Activated CD4-positive, alpha-beta T cell treated with anti-CD3 and anti-CD28 coated beads, Interleukin-10, Interleukin-2, amounts not matched to agents 100 ng/mL and 50 ng/mL, durations not matched to agents 16 hours and 8 hours (primary cell): Measurements from ENCODE around the gene ITIH3.
A peak's percentile ranks its signal among the peaks of the same experiment; 100 is the strongest.

Experiments used
- DNase-seq: peaks from one replicate; pipeline ENCODE4 v3.0.0-alpha.2; 2020

ITIH3 gene

DNA sequence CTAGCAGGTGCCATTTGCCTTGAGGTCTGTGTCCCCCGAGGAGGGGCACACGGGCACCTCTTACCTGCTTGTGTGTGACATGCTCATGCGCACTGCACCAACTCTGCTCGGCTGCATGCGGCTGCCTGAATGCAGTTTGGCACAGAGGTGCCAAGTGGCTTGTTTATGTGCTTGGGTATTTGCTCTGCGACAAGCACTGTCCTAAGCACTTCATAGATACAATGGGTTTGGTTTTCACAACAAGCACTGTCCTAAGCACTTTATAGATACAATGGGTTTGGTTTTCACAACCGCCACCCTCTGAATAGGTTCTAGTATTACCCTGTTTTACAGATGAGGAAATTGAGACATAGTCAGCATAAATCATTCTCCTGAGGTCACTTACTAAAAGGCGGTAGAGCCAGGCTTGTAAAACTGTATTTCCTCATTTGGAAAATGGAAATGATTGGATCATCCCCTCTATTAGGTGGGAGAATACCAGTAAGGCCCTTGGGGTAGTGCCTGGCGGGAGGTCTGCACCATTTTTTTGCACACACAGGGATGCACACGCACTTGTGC, 35.4 kb downstream of the ITIH3 start:
- DNase-seq: no peak

- DNase-seq: no peak
These were observed 36.1 kb downstream of the ITIH3 start, which contains the start of gene ITIH4 for GRCh38 chr3:52830535-52831258. TSS of gene ITIH4 (minus strand) at chr3:52830672. CDS start at chr3:52830642, 30 bp downstream.

- no peak for DNase-seq
These were observed 37.1 kb downstream of the ITIH3 start for GRCh38 chr3:52831500-52832301.

DNA sequence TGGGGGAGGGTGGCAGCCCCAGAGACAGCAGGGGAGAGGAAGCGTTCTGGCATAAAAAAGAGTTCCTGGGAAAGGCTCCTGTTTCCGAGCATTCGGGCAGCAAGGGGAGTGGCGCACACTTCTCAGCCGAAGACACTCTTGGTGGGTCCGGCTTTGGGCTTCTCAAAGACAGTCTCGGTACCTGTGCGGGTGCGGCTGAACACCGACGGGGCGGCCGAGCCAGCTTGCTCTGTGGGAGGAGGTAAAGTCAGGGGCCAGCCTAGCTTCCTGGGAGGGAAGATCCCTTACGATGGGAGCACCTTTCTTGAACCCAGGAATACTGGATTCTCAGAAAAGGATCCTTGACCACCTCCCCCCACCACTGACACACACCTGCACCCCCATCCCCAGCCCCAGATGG, 38.6 kb downstream of the ITIH3 start:
- DNase-seq: no peak

- no peak for DNase-seq
These were observed 40.4 kb downstream of the ITIH3 start, which contains the start of gene MUSTN1 for GRCh38 chr3:52834871-52835501. TSS of gene MUSTN1 (minus strand) at chr3:52835019. CDS start at chr3:52834948, 71 bp downstream.

DNA sequence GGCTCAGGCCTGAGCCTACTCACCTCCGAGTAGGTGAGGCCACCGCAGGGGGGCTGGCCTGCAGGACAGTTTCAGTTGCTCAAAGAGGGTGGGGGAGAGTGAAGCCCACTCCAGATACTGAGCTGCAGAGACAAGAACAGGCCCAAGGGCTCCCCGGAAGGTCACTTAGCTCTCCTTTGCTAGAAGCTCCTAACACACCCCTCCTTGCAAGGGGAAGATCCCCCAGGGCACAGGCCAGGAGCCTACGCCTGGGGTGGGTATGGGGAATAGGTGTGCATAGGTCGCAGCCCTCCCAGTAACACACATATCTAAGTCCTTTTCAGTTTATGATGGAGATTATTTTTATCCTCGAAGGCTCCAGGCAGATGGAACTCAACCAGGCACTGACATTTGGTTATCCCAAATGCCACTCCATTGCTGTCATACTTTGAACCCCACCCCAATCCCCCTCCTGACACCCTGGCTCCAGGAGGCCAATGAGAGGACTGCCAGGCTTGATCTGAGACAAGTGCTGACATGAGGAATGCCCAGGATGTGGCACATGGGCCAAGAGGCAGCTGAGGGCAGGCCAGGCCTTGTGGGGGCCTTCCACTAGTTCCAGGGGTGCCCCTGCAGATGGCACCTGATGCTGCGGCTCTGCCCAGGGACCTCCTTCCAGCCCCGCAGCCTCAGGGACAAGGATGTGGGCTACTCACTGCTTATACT, 41.3 kb downstream of the ITIH3 start:
- DNase-seq: no peak

- no peak for DNase-seq
These were observed 41.9 kb downstream of the ITIH3 start for GRCh38 chr3:52836471-52836845.

DNA sequence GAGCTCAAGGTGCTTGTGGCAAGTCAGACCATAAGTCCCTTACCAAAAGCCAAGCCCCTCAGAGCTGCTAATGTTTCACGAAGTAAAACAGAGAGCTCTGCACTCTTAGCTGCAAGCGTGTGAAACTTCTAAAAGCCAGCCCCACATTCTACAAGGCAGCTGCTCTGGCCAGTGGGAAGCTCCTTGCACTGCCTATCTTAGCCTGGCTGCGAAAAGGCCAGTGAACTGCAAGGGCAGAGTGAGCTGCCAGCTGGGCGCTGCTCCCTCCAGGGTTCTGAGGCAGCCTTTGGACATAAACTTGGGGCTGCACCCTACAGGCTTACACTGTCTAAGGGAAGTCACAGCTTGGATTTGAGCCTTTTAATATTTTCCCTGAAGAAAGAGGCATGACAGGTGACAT, 42.4 kb downstream of the ITIH3 start:
- DNase-seq: no peak

GRCh38 chr3:52838561-52839267, 44.1 kb downstream of the ITIH3 start:
- peak; percentile 52 for DNase-seq

GRCh38 chr3:52839268-52839575, 44.6 kb downstream of the ITIH3 start:
- no peak for DNase-seq

DNA sequence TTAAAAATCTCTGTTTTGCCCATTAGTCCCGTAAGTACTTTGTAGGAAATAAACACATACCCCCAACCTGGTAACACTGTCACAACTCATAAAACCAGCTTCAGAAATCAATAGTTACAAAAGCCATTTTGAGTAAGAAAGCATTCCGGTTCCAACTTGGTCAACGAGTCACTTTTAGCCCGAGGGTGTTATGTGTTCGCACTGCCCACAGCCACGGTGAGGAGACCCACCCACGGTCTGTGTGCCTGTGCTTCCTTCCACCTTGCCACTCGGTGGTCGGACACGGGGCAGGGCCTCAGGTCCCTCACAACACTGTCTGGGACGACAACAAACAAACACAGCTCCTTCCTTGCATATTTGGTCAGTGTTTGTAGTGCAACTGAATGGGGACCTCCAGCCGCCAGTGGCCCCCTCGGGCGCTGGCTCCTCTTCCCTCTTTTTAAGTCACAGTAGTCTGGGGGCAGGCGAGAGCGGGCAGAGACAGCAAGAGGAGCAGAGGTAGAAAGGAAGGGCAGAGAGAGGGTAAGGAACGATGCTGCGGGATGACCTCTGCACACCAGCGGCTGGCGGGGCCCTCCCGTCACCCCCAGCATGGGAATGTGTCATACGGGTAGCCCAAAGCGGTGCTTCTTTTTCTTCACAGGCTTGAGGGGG, 45.4 kb downstream of the ITIH3 start:
- no peak for DNase-seq

DNA sequence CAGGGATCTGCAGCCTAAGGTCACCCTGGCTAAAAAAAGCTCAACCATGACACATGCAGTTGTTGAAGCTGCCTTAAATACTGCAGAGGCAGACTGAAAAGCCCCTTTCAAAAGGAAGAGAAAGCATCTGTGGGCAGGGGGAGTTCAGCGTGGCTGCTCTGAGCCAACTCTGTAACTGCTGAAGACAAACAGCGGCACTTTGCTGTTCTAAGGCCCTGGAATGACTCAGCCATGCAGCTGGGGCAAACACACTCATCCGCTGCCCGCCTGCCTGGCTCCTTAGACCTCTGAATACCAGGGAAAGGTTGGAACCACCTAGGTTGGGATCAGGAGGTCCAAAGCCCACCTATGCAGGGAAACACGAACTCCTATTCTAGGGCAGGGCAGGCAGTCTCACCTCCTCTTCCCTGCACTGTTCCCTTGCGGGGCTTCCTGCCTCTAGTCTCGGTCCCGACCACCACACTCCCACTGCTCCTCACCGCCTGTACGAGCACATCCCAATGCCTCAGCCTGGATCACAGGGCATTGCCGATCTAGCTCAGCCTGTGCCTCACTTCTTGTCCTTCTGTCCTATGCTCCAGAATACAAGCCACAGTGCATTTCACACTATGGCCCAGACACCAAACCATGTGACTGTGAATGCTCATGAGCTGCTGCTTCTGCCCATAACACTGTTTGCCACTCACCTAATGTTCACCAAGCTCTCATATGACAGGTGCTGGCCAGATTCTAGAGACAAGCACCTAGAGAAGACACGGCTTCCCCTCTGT, 46.8 kb downstream of the ITIH3 start:
- DNase-seq: no peak

DNA sequence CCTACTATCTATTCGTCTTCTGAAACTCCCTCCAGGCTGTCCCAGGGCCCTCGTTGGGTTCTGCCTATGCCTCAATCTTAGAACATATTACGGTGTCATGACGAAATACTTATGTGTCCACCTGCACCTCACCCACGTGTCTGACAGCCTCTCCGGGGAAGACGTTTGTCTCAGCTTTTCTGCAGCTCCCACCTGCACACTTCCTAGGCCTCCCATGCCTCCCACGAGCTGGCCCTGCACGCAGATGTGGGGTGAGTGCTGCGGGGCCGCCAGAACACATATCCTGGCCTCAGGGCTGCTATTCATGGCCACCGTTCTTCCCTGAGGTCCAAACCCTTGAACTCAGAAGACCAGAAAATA, 47.4 kb downstream of the ITIH3 start:
- DNase-seq: no peak

DNA sequence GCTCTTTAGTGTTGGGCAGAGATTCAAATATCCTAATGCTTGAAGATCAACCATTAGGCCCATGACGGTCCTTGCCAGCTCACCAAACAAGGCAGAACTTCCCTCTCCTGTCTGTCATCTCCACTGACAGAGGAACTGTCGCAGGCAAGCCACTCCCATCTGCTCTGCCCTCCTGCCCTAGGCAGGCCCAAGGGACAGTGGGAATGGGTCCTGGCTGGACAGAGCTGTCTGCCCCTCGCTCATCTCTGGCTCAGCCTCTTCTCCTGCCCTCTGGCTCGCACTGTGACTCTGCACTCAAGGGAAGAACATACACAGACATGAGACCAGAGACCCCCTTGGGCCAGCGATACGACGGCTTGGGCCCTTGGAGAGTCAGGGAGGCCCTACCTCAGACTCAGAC, 47.8 kb downstream of the ITIH3 start:
- DNase-seq: no peak

DNA sequence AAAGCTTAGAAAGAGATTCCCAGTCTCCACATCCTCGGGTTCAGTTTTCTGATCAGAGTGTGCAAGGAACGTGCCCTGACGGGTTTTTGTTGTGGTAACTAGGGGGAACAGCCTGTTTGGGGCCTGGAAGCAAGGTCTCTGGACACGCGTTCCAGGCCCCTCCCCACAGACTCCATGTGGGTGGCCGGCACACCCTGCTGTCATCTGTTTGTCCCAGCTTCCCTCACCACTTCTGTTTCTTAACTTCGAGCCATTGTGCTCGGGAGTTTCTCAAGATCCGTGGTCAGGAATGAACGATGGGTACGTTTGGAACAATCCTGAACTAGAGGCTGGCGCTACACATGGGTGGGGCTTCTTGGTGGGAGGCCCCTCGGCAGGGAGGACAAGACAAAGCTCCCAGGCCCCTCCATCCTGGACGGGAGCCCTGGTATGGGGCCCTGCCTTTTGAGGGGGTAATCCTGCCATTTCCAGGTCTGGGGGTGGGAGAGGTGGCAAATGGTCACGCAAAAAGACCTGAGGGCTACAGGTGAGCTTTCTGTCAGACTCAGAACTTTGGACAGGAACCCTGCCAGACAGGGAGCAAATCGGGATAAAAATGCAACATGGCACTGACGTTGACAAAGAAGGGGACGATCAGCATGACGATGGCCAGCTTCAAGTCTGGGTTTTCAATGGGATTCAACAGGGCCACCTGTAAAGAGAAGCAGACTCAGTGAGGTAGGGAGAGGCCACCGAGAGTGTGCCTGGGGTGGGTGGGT, 48.7 kb downstream of the ITIH3 start:
- DNase-seq: no peak

GRCh38 chr3:52843881-52844280, 49.3 kb downstream of the ITIH3 start:
- no peak for DNase-seq

- DNase-seq: no peak
These were observed 49.8 kb downstream of the ITIH3 start for GRCh38 chr3:52844290-52844975.

DNA sequence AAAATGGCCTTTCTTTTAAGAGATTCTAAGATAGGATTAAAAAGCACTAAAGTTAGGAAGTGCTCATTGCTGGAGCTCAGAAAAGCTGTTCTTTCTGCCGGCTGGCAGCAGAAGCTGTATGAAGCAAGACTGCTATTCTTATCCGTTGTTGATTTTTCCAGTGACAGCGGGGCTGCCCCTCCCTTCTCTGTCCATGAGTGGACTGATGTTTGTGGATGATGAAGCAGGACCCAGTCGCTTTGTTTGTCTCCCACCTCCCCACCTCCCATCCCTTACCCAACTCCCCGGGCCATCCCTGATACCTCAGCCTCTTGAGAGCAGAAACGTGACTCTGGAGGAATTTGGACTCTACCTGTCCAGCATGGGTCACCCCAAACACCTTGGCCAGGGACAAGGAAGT, 50.6 kb downstream of the ITIH3 start:
- no peak for DNase-seq

DNA sequence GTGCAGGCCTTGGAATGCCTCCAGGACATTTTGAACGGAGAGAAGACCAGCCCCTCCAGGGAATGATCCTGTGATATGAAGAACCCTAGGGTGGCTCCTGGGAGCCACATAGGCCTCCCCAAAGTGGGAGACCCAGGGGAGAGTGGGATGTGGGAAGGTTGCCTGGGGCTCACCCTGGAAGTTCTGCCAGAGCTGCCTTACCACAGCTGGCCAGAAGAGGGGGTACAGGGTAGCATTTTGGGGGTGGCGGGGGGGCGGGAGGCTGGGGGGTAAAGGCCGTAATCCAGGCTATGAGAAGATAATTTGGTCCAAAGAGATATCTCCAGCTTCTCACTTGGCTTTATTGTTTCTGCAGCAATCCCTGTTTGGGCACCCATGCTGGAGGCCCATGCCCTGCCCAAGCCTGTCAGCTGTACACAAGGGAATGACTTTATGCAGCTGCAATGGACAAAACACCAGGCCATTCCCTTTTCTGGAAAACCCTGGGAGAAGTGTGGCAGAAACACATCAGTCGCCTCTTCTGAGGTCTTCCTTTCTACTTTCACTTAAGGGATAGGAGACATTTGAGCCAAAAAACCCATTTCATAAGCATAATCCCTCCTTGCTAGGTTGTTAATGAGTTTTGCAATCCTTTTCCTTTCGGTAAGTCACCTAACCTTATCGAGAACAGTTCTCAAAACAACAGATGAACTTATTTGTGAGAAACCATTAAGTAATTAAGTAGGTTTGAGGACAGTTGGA, 51.3 kb downstream of the ITIH3 start:
- DNase-seq: no peak
